Stimulated activated CD4-positive, alpha-beta T cell treated with anti-CD3 and anti-CD28 coated beads, TNF-alpha, amount 100 ng/mL, for 48 hours (primary cell): ENCODE measurements around the gene GARIN1A.

Experiments used
- DNase-seq, 3 donors: peaks; one replicate each; pipeline ENCODE4 v3.0.0-alpha.2; 2020; ENCODE audit warnings: low read depth in 3 of 3

Gene GARIN1A

DNA sequence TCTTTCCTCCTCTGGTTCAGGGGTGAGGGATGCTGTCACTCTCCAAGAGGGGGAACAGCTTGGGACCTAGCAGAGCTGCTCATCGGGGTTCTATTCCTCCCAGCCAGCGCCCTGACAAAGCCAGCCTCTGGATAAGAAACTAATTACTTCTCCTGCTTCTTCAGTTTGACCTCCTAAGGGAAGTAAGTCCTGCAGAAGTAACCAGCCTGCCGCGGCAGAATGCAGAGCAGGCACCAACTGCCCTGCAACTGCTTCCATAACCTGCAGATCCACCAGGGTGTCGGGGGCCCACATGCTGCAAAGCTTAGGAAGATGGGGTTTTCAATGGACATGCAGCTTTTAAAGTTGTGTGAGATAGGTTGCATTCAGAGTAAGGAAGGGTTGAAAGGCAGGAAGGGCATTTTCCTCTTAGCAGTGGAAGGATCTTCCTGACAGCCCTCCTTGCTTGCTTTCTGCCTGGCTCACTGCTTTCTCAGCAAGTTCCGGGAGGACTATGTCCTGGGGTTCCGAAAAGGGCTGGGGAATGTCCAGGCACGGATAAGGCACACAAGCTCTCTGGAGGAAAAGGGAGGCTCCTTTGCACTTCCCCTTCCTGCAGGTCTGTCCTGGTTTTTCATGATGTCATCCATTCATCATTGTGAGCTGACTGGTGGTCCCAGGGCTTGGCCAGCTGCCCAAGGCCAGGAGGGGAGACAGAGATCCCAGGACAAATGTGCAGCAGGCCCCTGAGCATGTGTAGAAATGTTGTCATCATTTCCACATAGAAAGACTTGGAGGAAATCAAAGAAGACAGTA, 42.8 kb downstream of the GARIN1A start:
- DNase-seq, result no peak

DNA sequence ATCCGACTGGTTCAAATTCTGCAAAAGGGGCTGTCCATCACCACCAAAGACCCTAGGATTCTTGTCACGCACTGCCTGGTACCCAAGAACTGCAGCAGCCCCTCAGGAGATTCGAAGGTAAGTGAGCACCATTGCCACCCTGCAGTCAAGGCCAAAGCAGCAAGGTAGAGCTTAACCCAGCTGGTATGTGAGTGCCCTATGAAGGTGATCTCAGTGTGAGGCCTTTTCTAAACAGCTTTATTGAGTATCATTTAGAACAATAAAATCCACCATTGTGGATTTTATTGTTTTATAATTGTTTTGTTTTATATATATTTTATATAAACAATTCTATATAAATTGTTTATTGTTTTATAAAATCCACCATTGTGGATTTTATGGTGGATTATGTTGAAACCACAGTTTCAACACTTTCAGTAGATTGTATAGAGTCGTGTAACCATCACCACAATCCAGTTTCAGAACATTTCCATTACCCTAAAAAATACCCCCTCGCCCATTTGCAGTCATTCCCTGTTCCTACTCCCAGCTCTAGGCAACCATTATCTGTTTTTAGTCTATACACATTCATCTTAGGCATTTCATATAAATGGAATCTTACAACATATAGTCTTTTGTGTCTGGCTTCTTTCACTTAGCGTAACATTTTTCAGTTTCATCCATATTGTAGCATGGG, 47.0 kb downstream of the GARIN1A start:
- no peak for DNase-seq

DNA sequence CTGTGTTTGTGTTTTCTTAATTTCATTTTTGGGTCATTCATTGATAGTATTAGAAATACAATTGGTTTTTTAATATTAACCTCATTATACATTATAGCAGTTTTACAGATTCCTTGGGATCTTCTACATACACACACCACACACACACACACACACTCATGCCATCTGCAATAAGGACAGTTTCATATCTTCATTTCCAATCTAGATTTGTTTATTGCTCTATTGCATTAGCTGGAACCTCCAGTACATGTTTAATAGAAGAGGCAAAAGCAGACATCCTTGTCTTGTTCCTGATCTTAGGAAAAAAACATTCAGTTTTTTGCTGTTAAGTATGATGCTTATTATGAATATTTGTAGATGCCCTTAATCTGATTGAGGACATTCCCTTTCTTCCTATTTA, 49.3 kb downstream of the GARIN1A start:
- no peak for DNase-seq
